IMR-90 (cell line): ENCODE data around the gene WNT6.

Source experiments
- BHLHE40 ChIP-seq: fragments of 150-350 bp; IDR thresholded peaks from 2 replicates; pipeline ENCODE4 v1.6.1; 2016; ENCODE audit warnings: mild to moderate bottlenecking, low read depth, low read length
- MAFK ChIP-seq: IDR thresholded peaks from 2 replicates; pipeline ENCODE4 v1.6.1; 2012; ENCODE audit warnings: low read depth, low read length, improper control_type of control experiment
- MAZ ChIP-seq: IDR thresholded peaks from 2 replicates; pipeline ENCODE4 v1.6.1; 2012; ENCODE audit warnings: low read depth, mild to moderate bottlenecking, low read length, improper control_type of control experiment, moderate library complexity, borderline replicate concordance
- MXI1 ChIP-seq: IDR thresholded peaks from 2 replicates; pipeline ENCODE4 v1.6.1; 2012; ENCODE audit warnings: low read depth, mild to moderate bottlenecking, low read length, moderate library complexity, borderline replicate concordance
- POLR2A ChIP-seq: IDR thresholded peaks from 2 replicates; pipeline ENCODE4 v1.6.1; 2012; ENCODE audit warnings: mild to moderate bottlenecking, low read depth, low read length
- RAD21 ChIP-seq: IDR thresholded peaks from 2 replicates; pipeline ENCODE4 v1.6.1; 2012; ENCODE audit warnings: low read length, improper control_type of control experiment
- RCOR1 ChIP-seq: IDR thresholded peaks from 2 replicates; pipeline ENCODE4 v1.6.1; 2012; ENCODE audit warnings: mild to moderate bottlenecking, low read length, improper control_type of control experiment; ENCODE audit not compliant: insufficient replicate concordance
- SMC3 ChIP-seq: fragments of 150-350 bp; IDR thresholded peaks from 2 replicates; pipeline ENCODE4 v1.6.1; 2016; ENCODE audit warnings: low read depth, mild to moderate bottlenecking, antibody characterized with exemption, low read length, moderate library complexity
- USF2 ChIP-seq: fragments of 150-350 bp; IDR thresholded peaks from 2 replicates; pipeline ENCODE4 v1.6.1; 2017; ENCODE audit warnings: mild to moderate bottlenecking, antibody characterized with exemption, low read length, low read depth
- TF ChIP-seq, protein P1 (sequence below): conservative IDR thresholded peaks from 2 replicates; pipeline ENCODE4 v1.5.1; 2012; ENCODE audit warnings: mild to moderate bottlenecking, low read depth, low read length, improper control_type of control experiment

DNA sequence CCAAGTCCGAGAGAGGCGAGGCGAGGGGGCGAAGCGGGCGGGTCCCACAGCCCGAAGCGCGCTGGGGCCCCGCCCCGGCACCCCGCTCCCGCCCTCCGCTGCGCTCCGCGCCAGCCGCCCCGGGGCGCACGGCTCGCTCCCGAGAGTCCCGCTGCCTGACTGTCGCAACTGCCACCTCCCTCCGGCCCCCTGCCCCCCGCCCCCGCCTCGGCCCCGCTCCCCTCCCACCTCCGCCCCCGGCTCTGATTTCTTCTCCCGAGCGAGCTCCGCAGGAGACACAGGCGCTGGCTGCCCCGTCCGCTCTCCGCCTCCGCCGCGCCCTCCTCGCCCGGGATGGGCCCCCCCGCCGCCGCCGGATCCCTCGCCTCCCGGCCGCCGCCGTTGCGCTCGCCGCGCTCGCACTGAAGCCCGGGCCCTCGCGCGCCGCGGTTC is at the start of gene WNT6:
- TF ChIP-seq, protein P1, sequence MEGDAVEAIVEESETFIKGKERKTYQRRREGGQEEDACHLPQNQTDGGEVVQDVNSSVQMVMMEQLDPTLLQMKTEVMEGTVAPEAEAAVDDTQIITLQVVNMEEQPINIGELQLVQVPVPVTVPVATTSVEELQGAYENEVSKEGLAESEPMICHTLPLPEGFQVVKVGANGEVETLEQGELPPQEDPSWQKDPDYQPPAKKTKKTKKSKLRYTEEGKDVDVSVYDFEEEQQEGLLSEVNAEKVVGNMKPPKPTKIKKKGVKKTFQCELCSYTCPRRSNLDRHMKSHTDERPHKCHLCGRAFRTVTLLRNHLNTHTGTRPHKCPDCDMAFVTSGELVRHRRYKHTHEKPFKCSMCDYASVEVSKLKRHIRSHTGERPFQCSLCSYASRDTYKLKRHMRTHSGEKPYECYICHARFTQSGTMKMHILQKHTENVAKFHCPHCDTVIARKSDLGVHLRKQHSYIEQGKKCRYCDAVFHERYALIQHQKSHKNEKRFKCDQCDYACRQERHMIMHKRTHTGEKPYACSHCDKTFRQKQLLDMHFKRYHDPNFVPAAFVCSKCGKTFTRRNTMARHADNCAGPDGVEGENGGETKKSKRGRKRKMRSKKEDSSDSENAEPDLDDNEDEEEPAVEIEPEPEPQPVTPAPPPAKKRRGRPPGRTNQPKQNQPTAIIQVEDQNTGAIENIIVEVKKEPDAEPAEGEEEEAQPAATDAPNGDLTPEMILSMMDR: no peak
- TF ChIP-seq RAD21: no peak
- no peak for TF ChIP-seq BHLHE40
- no peak for TF ChIP-seq SMC3
- no peak for TF ChIP-seq MAZ
- TF ChIP-seq MXI1: no peak
- TF ChIP-seq POLR2A: no peak
- no peak for TF ChIP-seq USF2
- TF ChIP-seq MAFK: no peak
- no peak for TF ChIP-seq RCOR1
